22Rv1 (cell line): ENCODE measurements around the gene FOXRED1.

Experiments used
- CTCF ChIP-seq: fragments of 450-650 bp; IDR thresholded peaks from 2 replicates; pipeline ENCODE4 v1.5.1; 2017; ENCODE audit warnings: mild to moderate bottlenecking
- ZFX ChIP-seq: fragments of 450-650 bp; IDR thresholded peaks from 2 replicates; pipeline ENCODE4 v1.6.1; 2017; ENCODE audit warnings: antibody characterized with exemption, borderline replicate concordance

GRCh38 chr11:126327281-126328000 is 58.5 kb downstream of the FOXRED1 start:
- TF ChIP-seq CTCF, result no peak
- TF ChIP-seq ZFX, result no peak
